Breast epithelium (tissue), 4 donors: Measurements from ENCODE around the gene ETFB. TPM values are rescaled to one million over a fixed set of nuclear protein-coding genes. Genes with fewer than 3 reads are reported as not detected.

Experiments used
- DNase-seq, 2 donors: peaks; one replicate each; pipeline ENCODE4 v3.0.0-alpha.2; 2019; ENCODE audit warnings: low spot score in 2 of 2
- H3K27ac ChIP-seq, 2 donors: fragments of 200-600 bp; sonication (generic) in 1 of 2; one replicate each; pipeline ENCODE4 v1.5.1; 2016 to 2019; ENCODE audit warnings: mild to moderate bottlenecking in 1 of 2
- H3K27me3 ChIP-seq, 2 donors: fragments of 200-600 bp; sonication (generic) in 1 of 2; one replicate each; pipeline versions ENCODE4 v1.5.1 to v1.6.0; 2017 to 2019; ENCODE audit warnings: control low read depth in 1 of 2, mild to moderate bottlenecking in 1 of 2
- H3K36me3 ChIP-seq: fragments of 200-600 bp; one replicate; pipeline ENCODE4 v1.5.1; 2019
- H3K4me1 ChIP-seq, 2 donors: fragments of 200-600 bp; sonication (generic); one replicate each; pipeline ENCODE4 v1.5.1; 2016 to 2019; ENCODE audit warnings: control low read depth in 1 of 2
- H3K4me3 ChIP-seq, 3 donors: fragments of 200-600 bp; sonication (generic); 1 replicate in 2 of 3; 2 replicates in 1 of 3; pipeline ENCODE4 v1.5.1; 2016 to 2019; ENCODE audit warnings: mild to moderate bottlenecking in 3 of 3, moderate library complexity in 2 of 3
- H3K9me3 ChIP-seq, 2 donors: fragments of 200-600 bp; sonication (generic) in 1 of 2; one replicate each; pipeline ENCODE4 v1.5.1; 2016 to 2019; ENCODE audit warnings: control low read depth in 1 of 2
- CTCF ChIP-seq, 3 donors: fragments of 450-650 bp; IDR thresholded peaks; one replicate each; pipeline ENCODE4 v1.5.1; 2016 to 2017; ENCODE audit warnings: antibody characterized with exemption in 3 of 3, mild to moderate bottlenecking in 3 of 3, moderate library complexity in 3 of 3
- POLR2A ChIP-seq: fragments of 450-650 bp; IDR thresholded peaks from one replicate; pipeline ENCODE4 v1.6.1; 2016; ENCODE audit warnings: antibody characterized with exemption, mild to moderate bottlenecking, moderate library complexity
- POLR2AphosphoS5 ChIP-seq, 3 donors: sonication (generic); formaldehyde crosslinking; IDR thresholded peaks; one replicate each; pipeline ENCODE4 v1.6.1; 2017; ENCODE audit warnings: antibody characterized with exemption in 3 of 3
- intact Hi-C: fragments of 100-400 bp; cut with DNase I; formaldehyde crosslinking; loops from one replicate; pipeline ENCODE4 v1.15.1; 2023; ENCODE audit warnings: low total_unique reads
- total RNA-seq, 3 donors: library from RNA; depleted of rRNA; stranded (reverse); fragments of >200 nt; gene quantifications; one replicate each; pipeline ENCODE4 v1.1.0, GENCODE V29; 2016

ETFB gene
- total RNA-seq, 3 donors from 2014 or later: 60.7 to 214 (median 88.5) TPM

- intact Hi-C loops: no loop called here
- H3K4me1 ChIP-seq: no peaks in the 10 kb centered on the region
- H3K27me3 ChIP-seq: no peaks in the 10 kb centered on the region
- H3K4me3 ChIP-seq: no peak overlapping the region
- H3K27ac ChIP-seq: no peak overlapping the region
- no peaks in the 10 kb centered on the region for H3K36me3 ChIP-seq
- no peak for TF ChIP-seq POLR2A
- no peak for TF ChIP-seq POLR2AphosphoS5 (IDR thresholded peaks at IDR 0.05)
- no peak for TF ChIP-seq CTCF (IDR thresholded peaks at IDR 0.05)
- H3K9me3 ChIP-seq: no peaks in the 10 kb centered on the region
- no peak for DNase-seq
Measured at GRCh38 chr19:51354742-51355148, 11.4 kb downstream of the ETFB start.

GRCh38 chr19:51354103-51354741, 12.0 kb downstream of the ETFB start:
- H3K4me1 ChIP-seq: no peaks in the 10 kb centered on the region
- H3K27me3 ChIP-seq: no peaks in the 10 kb centered on the region
- H3K4me3 ChIP-seq: no peak overlapping the region
- no peaks in the 10 kb centered on the region for H3K9me3 ChIP-seq
- H3K36me3 ChIP-seq: no peaks in the 10 kb centered on the region
- no peak overlapping the region for H3K27ac ChIP-seq
- intact Hi-C loops: no loop called here
- no peak for TF ChIP-seq POLR2AphosphoS5 (IDR thresholded peaks at IDR 0.05)
- no peak for TF ChIP-seq POLR2A
- TF ChIP-seq CTCF (IDR thresholded peaks at IDR 0.05): no peak
- DNase-seq: no peak

- no peaks in the 10 kb centered on the region for H3K9me3 ChIP-seq
- H3K4me1 ChIP-seq: no peaks in the 10 kb centered on the region
- TF ChIP-seq CTCF (IDR thresholded peaks at IDR 0.05) (no peak), POLR2AphosphoS5 (IDR thresholded peaks at IDR 0.05) (no peak)
- no peaks in the 10 kb centered on the region for H3K27me3 ChIP-seq
- H3K36me3 ChIP-seq: no peaks in the 10 kb centered on the region
- no peak for DNase-seq
- H3K4me3 ChIP-seq: no peak overlapping the region
- no peak overlapping the region for H3K27ac ChIP-seq
- intact Hi-C loops: no loop called here
Measured at GRCh38 chr19:51352783-51353360, 13.3 kb downstream of the ETFB start.

- no peak overlapping the region for H3K4me3 ChIP-seq
- no peaks in the 10 kb centered on the region for H3K36me3 ChIP-seq
- no peaks in the 10 kb centered on the region for H3K4me1 ChIP-seq
- intact Hi-C loops: no loop called here
- TF ChIP-seq CTCF (IDR thresholded peaks at IDR 0.05) (no peak), POLR2AphosphoS5 (IDR thresholded peaks at IDR 0.05) (no peak), POLR2A (no peak)
- no peak for DNase-seq
- H3K27me3 ChIP-seq: no peaks in the 10 kb centered on the region
- H3K27ac ChIP-seq: no peak overlapping the region
- H3K9me3 ChIP-seq: no peaks in the 10 kb centered on the region
Measured at GRCh38 chr19:51351266-51351990, 14.8 kb downstream of the ETFB start.
